ENCODE measurements around the gene GALE. TPM values are rescaled to one million over a fixed set of nuclear protein-coding genes. Genes with fewer than 3 reads are reported as not detected.
A peak's percentile ranks its signal among the peaks of the same experiment; 100 is the strongest.

Gene GALE
- polyA plus RNA-seq, 2 of the 4 experiments (the other 2 are of a cell fraction): 38.9 to 46.9 TPM

DNA sequence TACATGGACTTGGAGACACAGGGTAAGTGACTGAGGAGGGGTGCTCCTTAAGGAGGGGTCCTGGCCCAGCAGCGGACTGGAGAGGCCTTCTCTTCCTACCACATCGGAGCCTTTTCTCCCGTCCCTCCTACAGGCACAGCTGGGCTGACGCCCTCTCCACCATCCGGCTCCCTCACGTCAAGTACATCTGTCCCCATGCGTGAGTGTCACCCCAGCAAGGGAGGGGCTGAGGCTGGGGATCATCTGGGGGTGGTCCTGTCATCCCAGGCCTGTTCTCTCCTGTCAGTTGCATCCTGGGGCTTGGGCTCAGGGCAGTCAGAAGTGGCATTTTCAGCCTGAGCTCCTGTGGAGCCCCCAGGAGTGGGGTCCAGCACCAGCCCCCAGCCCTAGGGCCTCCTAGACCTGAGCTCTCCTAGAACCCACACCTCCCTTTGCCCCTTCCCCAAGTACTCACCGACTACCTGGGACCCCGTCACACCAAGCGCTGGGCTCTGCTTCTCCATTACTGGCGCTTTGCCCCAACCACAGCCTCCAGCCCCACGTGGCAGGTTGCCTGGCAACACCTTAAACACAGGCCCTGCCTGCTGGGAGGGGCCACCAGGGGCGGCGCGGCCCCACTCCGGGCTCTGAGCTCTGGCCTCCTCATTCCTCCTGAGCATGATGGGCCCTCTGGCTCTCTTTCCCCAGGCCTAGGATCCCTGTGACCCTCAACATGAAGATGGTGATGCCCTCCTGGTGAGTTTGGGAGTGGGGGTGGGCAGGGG lies 7.4 kb downstream of the GALE start:
- Histone ChIP-seq H3K4me1 (peaks cover 40% of the 10 kb centered on the region), H3K4me3 (no peak overlapping the region), H3K9me3 (no peaks in the 10 kb centered on the region), H3K4me2 (peak overlapping the region; percentile 97; the same call in 2 of the 3 replicates), H3K27ac (peak overlapping the region in 1 of 2 experiments; percentile 98; a peak in 2 of 6 replicates)
- FAIRE-seq (no peak), ATAC-seq (peak in 1 of 2 experiments; percentile 9; a peak in 2 of 6 replicates), DNase-seq (ENCODE audit: low read depth in 1 of 2, low spot score in 1 of 2) (peak in 1 of 2 experiments; percentile 35)
- ChIA-PET POLR2A (no interaction called here), CTCF (interaction anchor here (1.3 to 1.5 kb wide), 2 partner anchors 22 to 61 kb away, joined by 9 to 11 read pairs; no protein-coding TSS in a partner anchor)
- no peak for TF ChIP-seq ZNF302 (CRISPR knock-in tag; IDR thresholded peaks at IDR 0.05)
- TF ChIP-seq HEYL (CRISPR knock-in tag; IDR thresholded peaks at IDR 0.05): no peak
- no peak for TF ChIP-seq MAFK (IDR thresholded peaks at IDR 0.05; ENCODE audit: partially characterized antibody)
- no peak for TF ChIP-seq POLR2A (IDR thresholded peaks at IDR 0.05; ENCODE audit: low read length)
- no peak for TF ChIP-seq FOSL2 (IDR thresholded peaks at IDR 0.05)
- no peak for TF ChIP-seq FOSL2 (CRISPR knock-in tag; IDR thresholded peaks at IDR 0.05)
- TF ChIP-seq, protein P1, sequence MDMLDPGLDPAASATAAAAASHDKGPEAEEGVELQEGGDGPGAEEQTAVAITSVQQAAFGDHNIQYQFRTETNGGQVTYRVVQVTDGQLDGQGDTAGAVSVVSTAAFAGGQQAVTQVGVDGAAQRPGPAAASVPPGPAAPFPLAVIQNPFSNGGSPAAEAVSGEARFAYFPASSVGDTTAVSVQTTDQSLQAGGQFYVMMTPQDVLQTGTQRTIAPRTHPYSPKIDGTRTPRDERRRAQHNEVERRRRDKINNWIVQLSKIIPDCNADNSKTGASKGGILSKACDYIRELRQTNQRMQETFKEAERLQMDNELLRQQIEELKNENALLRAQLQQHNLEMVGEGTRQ (IDR thresholded peaks at IDR 0.05): peak; percentile 44
- TF ChIP-seq, protein P2, sequence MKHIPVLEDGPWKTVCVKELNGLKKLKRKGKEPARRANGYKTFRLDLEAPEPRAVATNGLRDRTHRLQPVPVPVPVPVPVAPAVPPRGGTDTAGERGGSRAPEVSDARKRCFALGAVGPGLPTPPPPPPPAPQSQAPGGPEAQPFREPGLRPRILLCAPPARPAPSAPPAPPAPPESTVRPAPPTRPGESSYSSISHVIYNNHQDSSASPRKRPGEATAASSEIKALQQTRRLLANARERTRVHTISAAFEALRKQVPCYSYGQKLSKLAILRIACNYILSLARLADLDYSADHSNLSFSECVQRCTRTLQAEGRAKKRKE (CRISPR knock-in tag; IDR thresholded peaks at IDR 0.05; ENCODE audit: low read depth): no peak
- no peak for TF ChIP-seq RAD21 (conservative IDR thresholded peaks at IDR 0.05 in 1 of 2, IDR thresholded peaks at IDR 0.05 in 1 of 2)
- 83% methylated on average over 10 of the region's 16 CpGs for WGBS (ENCODE audit: missing lambda C conversion rate)

DNA sequence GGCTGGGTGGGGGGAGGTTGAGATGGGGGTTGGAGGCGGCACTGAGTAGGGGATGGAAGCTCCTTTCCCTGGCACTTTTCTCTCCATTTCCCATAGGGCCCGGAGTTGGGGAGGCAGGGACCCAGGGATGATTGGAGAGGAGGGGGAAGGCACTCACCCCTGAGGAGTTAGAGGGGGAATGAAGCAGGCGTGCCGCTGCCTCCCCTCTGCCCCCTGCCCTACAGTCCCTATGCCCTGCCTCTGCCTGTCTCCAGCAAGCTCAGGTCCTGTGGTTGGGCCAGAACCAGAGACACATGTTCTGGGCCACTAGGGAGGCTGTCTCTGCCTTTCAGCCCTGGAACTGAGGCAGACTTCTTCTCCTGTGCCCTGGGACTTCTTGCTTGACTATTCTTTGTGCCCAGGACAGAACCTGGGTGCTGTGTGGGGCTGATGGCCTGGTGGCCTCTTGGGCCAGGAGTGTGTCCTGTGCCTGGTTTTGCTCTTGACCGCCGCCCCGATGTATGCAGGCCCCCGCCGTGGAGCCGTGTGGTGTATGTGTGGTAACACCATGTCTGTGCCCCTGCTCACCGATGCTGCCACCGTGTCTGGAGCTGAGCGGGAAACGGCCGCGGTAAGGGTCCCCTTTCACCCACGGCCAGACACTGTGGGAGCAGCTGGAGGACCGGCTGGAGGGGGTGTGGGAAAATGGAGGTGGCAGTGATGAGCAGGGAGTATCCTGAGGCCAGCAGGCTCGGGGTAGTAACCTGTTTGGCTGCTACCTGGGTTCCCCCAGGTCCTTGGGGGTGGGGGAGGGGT lies 8.2 kb downstream of the GALE start:
- peak overlapping the region; percentile 97 for H3K4me2 ChIP-seq
- POLR2A ChIA-PET: interaction anchor here (0.9 to 1.5 kb wide), 2 partner anchors 12 to 14 kb away, joined by 4 to 8 read pairs; partner anchors contain the start of gene PITHD1
- no peak for DNase-seq (ENCODE audit: low read depth in 1 of 2, low spot score in 1 of 2)
- 78% methylated on average over 17 of the region's 19 CpGs for WGBS (ENCODE audit: missing lambda C conversion rate)
- TF ChIP-seq, protein P1 (IDR thresholded peaks at IDR 0.05): no peak
- peaks cover 40% of the 10 kb centered on the region for H3K4me1 ChIP-seq
- no peak for FAIRE-seq
- peak overlapping the region; percentile 93 to 98; a peak in 5 of 6 replicates for H3K27ac ChIP-seq
- no peaks in the 10 kb centered on the region for H3K9me3 ChIP-seq
- peak; percentile 2 to 13; a peak in 1 of 6 replicates for ATAC-seq
- CTCF ChIA-PET: interaction anchor here (0.8 to 2.3 kb wide), 6 partner anchors 14 to 124 kb away, joined by 3 to 8 read pairs (median 5); partner anchors contain the start of gene PITHD1
- H3K4me3 ChIP-seq: peak overlapping the region; percentile 87

DNA sequence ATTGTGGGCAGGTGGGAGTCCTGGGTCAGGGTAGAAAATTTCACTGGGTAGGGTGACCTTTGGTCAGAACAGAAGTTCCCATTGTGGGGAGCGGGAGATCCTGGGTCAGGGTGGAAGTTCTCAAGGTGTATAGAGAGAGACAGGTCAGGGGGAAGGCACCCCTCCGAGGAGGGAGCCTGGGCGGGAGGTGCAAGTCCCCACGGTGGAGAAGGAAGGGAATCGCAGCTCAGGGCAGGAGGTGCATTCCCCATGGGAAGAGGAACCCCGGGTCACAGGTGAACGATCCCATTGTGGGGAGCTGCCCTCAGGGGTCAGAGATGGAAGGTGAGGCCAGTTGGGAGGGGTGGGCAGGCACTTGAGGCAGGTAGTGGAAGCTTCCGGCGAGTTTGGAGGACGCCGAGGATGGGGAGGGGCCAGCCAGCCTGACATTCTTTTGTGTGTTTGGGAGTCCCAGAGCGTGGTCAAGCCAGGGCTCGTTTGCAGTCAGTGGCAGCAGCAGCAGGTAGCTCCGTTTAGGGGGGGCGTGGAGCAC lies 9.0 kb downstream of the GALE start:
- TF ChIP-seq MAFK (IDR thresholded peaks at IDR 0.05; ENCODE audit: partially characterized antibody): no peak
- TF ChIP-seq ZNF302 (CRISPR knock-in tag; IDR thresholded peaks at IDR 0.05): no peak
- TF ChIP-seq, protein P1 (IDR thresholded peaks at IDR 0.05): no peak
- no peak for TF ChIP-seq JUN (IDR thresholded peaks at IDR 0.05)
- no peak for TF ChIP-seq ESRRA (IDR thresholded peaks at IDR 0.05; ENCODE audit: borderline replicate concordance, low read length)
- POLR2A ChIA-PET: interaction anchor here (0.9 to 2.5 kb wide), 3 partner anchors 9 to 13 kb away, joined by 4 to 19 read pairs (median 8); partner anchors contain the start of genes GALE and PITHD1
- DNase-seq (ENCODE audit: low read depth in 1 of 2, low spot score in 1 of 2) (no peak), FAIRE-seq (no peak), ATAC-seq (peak; percentile 41 to 43; a peak in 4 of 6 replicates)
- peaks cover 40% of the 10 kb centered on the region for H3K4me1 ChIP-seq
- CTCF ChIA-PET: interaction anchor here (0.6 to 2.3 kb wide), 7 partner anchors 13 to 125 kb away, joined by 3 to 8 read pairs (median 5); partner anchors contain the start of gene PITHD1
- H3K4me3 ChIP-seq: peak overlapping the region; percentile 87
- H3K4me2 ChIP-seq: peak overlapping the region; percentile 97
- H3K27ac ChIP-seq: peak overlapping the region; percentile 93 to 98
- WGBS (ENCODE audit: missing lambda C conversion rate): 0% methylated on average over 7 of the region's 15 CpGs
- no peaks in the 10 kb centered on the region for H3K9me3 ChIP-seq
